Omental fat pad (tissue), 4 donors: ENCODE results near the gene LFNG. TPM values are rescaled to one million over a fixed set of nuclear protein-coding genes. Genes with fewer than 3 reads are reported as not detected.

ENCODE experiments used
- ATAC-seq: fragments of 150-250 bp; one replicate; pipeline ENCODE4 v1.9.1; 2016; ENCODE audit warnings: mild to moderate bottlenecking, moderate library complexity; ENCODE audit not compliant: low FRiP score
- DNase-seq: peaks from one replicate; pipeline ENCODE4 v3.0.0-alpha.2; 2019; ENCODE audit warnings: low spot score
- CTCF ChIP-seq, 3 donors: fragments of 450-650 bp; IDR thresholded peaks; one replicate each; pipeline ENCODE4 v1.5.1; 2016 to 2017; ENCODE audit warnings: antibody characterized with exemption in 3 of 3, mild to moderate bottlenecking in 3 of 3, moderate library complexity in 2 of 3
- total RNA-seq, 4 donors: library from RNA; depleted of rRNA; stranded (reverse); fragments of >200 nt; gene quantifications; one replicate each; pipeline ENCODE4 v1.1.0, GENCODE V29; 2016

The LFNG gene
- total RNA-seq, 4 donors from 2014 or later = 4.7 to 25.9 (median 21.6) TPM

GRCh38 chr7:2502647-2502966 is 17.0 kb upstream of the LFNG start:
- no peak for ATAC-seq
- no peak for DNase-seq
- TF ChIP-seq CTCF (IDR thresholded peaks at IDR 0.05) = no peak

DNA sequence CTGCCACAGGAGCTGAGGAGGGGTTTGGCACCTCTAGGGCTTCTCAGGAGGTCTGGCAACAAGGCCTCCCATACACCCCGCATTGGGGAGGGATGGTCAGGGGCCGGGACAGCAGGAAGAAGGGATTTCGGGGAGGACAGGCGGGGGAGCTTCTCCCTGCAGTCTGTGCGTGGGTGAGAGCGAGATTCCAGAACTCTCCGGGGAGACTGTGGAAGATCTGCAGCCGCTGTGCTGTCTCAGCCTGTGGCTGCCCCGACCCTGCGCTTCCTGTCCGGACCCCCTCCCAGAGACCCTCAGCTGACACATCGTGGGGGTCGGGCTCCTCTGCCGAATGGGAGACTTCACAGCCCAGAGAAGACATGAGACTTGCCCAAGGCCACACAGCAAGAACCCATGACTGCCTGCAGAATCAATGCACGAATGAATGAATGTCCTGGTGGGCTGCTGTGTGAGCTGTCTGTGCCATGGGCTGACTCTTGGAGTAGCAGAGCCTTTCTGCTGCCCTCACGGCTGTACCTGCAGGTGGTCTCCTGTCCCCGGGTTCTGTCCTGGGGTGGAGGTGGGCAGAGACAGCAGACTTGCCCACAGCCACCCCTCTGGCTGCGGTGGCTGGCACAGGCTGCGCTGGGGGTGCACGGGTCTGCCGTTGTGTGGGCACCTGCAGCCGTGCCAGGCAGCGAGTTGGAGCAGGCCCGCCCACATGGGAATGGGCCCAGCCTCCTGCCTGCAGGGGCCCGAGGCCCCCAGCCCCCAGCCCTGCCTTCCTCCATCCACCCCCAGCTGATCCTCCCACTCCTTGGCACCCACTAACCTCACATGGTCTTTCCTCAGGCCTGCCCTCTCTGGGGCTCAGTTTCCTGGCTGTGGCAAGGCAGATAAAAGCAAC is 16.3 kb upstream of the LFNG start:
- DNase-seq (no peak), ATAC-seq (no peak)
- TF ChIP-seq CTCF (IDR thresholded peaks at IDR 0.05) = no peak

- DNase-seq (no peak), ATAC-seq (no peak)
- TF ChIP-seq CTCF (IDR thresholded peaks at IDR 0.05) = no peak
Measured at GRCh38 chr7:2504128-2504888, 15.3 kb upstream of the LFNG start.

DNA sequence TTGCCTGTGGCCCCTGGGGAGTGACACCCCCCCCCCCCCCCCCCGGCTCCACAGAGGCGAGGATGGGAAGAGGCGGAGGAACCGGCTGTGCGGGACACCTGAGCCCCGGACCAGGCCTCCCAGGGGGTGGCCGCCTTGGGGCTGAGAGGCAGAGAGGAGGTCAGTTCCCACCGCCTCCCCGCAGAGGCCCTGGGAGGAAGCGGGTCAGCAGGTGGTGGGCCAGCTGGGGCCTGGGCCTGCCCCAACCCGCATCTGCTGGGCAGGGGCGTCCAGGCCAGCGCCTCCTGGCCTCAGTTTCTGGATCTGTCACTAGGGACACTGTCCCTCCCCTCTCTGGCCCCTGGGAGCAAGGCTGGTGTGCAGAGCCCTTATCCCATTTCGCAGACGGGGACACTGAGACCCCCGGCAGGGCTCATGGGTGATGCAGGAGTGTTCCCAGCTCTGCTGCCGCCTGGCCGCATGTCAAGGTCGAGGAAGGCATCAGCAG is 14.6 kb upstream of the LFNG start:
- no peak for ATAC-seq
- DNase-seq = no peak
- no peak for TF ChIP-seq CTCF (IDR thresholded peaks at IDR 0.05)

DNA sequence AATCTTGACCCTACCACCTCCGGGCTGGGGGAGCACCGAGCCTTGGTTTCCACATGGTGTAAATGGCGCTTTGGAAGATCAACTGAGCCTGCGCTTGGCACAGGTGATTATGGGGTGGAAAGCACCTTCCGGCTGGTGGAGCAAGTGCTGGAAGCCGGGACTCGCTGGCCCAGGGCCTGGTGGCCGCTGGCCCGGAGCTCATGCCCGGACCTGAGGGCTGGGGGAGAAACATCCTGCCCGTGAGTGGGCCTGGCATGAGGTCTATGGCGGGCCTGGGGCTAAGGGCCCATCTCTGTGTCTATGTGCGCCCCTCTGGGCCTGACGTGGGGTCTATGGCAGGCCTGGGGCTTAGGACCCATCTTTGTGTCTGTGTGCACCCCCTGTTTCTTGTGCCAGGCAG is 14.2 kb upstream of the LFNG start:
- TF ChIP-seq CTCF (IDR thresholded peaks at IDR 0.05) = no peak
- no peak for ATAC-seq
- no peak for DNase-seq

- no peak for DNase-seq
- no peak for TF ChIP-seq CTCF (IDR thresholded peaks at IDR 0.05)
- no peak for ATAC-seq
Measured at GRCh38 chr7:2507208-2507916, 12.2 kb upstream of the LFNG start.
